Measurements from ENCODE around the gene TOP1. TPM values are rescaled to one million over a fixed set of nuclear protein-coding genes. Genes with fewer than 3 reads are reported as not detected.

TOP1 gene
- polyA plus RNA-seq, 3 donors, result 6.9 to 11.5 (median 11.5) TPM

- Histone ChIP-seq H3K4me1 (ENCODE audit: control insufficient read depth in 1 of 2, insufficient read depth in 2 of 2, low read length in 2 of 2) (no peaks in the 10 kb centered on the region), H3K4me2 (replicated peaks; ENCODE audit: extremely low read depth, low read length, poor library complexity, severe bottlenecking) (no peak overlapping the region), H3K9me3 (replicated peaks in 1 of 2; ENCODE audit: control insufficient read depth in 1 of 2, insufficient read depth in 1 of 2, low read length in 2 of 2) (no peaks in the 10 kb centered on the region), H3K27ac (ENCODE audit: low read depth in 1 of 2, low read length in 2 of 2) (no peak overlapping the region), H4K20me1 (ENCODE audit: insufficient read depth, low read length) (no peaks in the 10 kb centered on the region), H3K36me3 (replicated peaks in 1 of 2; ENCODE audit: control insufficient read depth in 1 of 2, insufficient read depth in 2 of 2, low read length in 2 of 2) (no peaks in the 10 kb centered on the region), H3K9ac (ENCODE audit: insufficient read depth, low read length, poor library complexity, severe bottlenecking) (no peak overlapping the region), H2AFZ (ENCODE audit: insufficient read depth, low read depth, low read length, poor library complexity, severe bottlenecking) (no peak overlapping the region), H3K4me3 (replicated peaks in 1 of 3; ENCODE audit: low read depth in 2 of 3, low read length in 3 of 3) (no peak overlapping the region), H3K79me2 (ENCODE audit: insufficient read depth, low read length) (no peaks in the 10 kb centered on the region), H3K27me3 (ENCODE audit: control insufficient read depth in 2 of 2, insufficient read depth in 2 of 2, low read length in 2 of 2) (peaks cover 3 to 4% of the 10 kb centered on the region in 2 donors)
- Mint-ChIP-seq H3K36me3 (no peaks in the 10 kb centered on the region), H3K4me1 (no peaks in the 10 kb centered on the region), H3K9me3 (peaks cover 0 to 2% (median 0%) of the 10 kb centered on the region in 7 donors), H3K27ac (peak overlapping the region in 1 of 7 donors; percentile 40), H3K4me3 (no peak overlapping the region), H3K27me3 (ENCODE audit: low read depth in 3 of 3) (peaks cover 22 to 25% (median 22%) of the 10 kb centered on the region in 3 donors)
- no peak for TF ChIP-seq CTCF (IDR thresholded peaks at IDR 0.05)
- 80% methylated on average over 1 of the region's 5 CpGs for WGBS (ENCODE audit: insufficient coverage)
- no peak for DNase-seq
- intact Hi-C loops (cut with micrococcal nuclease), result no loop called here
Measured at GRCh38 chr20:41151134-41151869, 122.7 kb downstream of the TOP1 start.

DNA sequence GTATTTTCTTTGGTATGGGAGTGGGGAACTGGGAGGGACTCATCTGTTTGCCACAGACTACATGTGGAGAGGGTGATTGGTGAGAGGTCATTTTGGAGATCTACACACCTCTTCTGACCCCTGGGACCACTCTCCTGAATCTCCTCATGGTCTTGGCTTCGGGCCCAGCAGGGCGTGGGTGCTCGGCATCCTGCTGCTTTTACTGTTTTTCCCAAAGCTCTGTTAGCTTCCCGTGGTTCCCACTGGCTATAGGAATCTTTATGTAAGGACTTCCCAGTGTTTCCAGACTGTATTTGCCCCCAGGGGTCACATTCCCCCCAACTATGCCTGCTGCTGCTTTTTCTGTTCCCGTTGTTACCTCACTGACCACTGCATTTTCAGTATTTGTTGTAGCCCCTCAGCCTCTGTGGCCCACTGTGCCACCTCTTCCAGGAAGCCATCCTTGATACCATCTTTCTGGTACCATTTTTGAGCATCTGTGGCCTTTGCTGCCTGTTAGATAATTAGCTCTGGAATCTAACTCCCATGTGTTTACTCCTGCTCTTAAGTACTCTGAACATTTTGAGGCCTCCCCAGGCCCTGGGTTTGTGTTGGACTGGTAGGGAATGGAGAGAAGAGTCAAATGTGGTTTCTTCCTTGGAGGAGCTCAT is 123.6 kb downstream of the TOP1 start:
- Histone ChIP-seq H3K27me3 (ENCODE audit: control insufficient read depth in 2 of 2, insufficient read depth in 2 of 2, low read length in 2 of 2) (peaks cover 3 to 4% of the 10 kb centered on the region in 2 donors), H3K27ac (ENCODE audit: low read depth in 1 of 2, low read length in 2 of 2) (no peak overlapping the region), H3K4me1 (ENCODE audit: control insufficient read depth in 1 of 2, insufficient read depth in 2 of 2, low read length in 2 of 2) (no peaks in the 10 kb centered on the region), H3K9me3 (replicated peaks in 1 of 2; ENCODE audit: control insufficient read depth in 1 of 2, insufficient read depth in 1 of 2, low read length in 2 of 2) (no peaks in the 10 kb centered on the region), H3K79me2 (ENCODE audit: insufficient read depth, low read length) (no peaks in the 10 kb centered on the region), H3K36me3 (replicated peaks in 1 of 2; ENCODE audit: control insufficient read depth in 1 of 2, insufficient read depth in 2 of 2, low read length in 2 of 2) (no peaks in the 10 kb centered on the region), H3K9ac (ENCODE audit: insufficient read depth, low read length, poor library complexity, severe bottlenecking) (no peak overlapping the region), H2AFZ (ENCODE audit: insufficient read depth, low read depth, low read length, poor library complexity, severe bottlenecking) (no peak overlapping the region), H3K4me3 (replicated peaks in 1 of 3; ENCODE audit: low read depth in 2 of 3, low read length in 3 of 3) (no peak overlapping the region), H3K4me2 (replicated peaks; ENCODE audit: extremely low read depth, low read length, poor library complexity, severe bottlenecking) (no peak overlapping the region), H4K20me1 (ENCODE audit: insufficient read depth, low read length) (no peaks in the 10 kb centered on the region)
- intact Hi-C loops (cut with micrococcal nuclease), result no loop called here
- no peak for DNase-seq
- H3K27ac Mint-ChIP-seq, result peak overlapping the region in 2 of 7 donors; percentile 30 to 70
- WGBS (ENCODE audit: insufficient coverage), result 89% methylated on average over 5 of the region's 5 CpGs
- TF ChIP-seq CTCF (IDR thresholded peaks at IDR 0.05), result no peak
- H3K27me3 Mint-ChIP-seq (ENCODE audit: low read depth in 3 of 3), result peaks cover 19 to 32% (median 30%) of the 10 kb centered on the region in 3 donors
- H3K9me3 Mint-ChIP-seq, result peaks cover 0 to 2% (median 0%) of the 10 kb centered on the region in 7 donors
- no peaks in the 10 kb centered on the region for H3K36me3 Mint-ChIP-seq
- peaks cover 7% of the 10 kb centered on the region for H3K4me1 Mint-ChIP-seq
- H3K4me3 Mint-ChIP-seq, result no peak overlapping the region

All from CD14-positive monocyte (primary cell).